ENCODE data around the gene CDH26.

Gene CDH26

GRCh38 chr20:60063739-60064380, 105.6 kb downstream of the CDH26 start:
- no peak for DNase-seq (ENCODE audit: low read depth)
